Ovary (tissue), 3 donors: ENCODE data around the gene RHOV.

Source experiments
- POLR2A ChIP-seq: fragments of 450-650 bp; IDR thresholded peaks from one replicate; pipeline ENCODE4 v1.6.1; 2017; ENCODE audit warnings: antibody characterized with exemption, mild to moderate bottlenecking, moderate library complexity
- TF ChIP-seq, protein P1 (sequence below), 3 donors: fragments of 450-650 bp in 2 of 3; fragments of 200-600 bp in 1 of 3; IDR thresholded peaks; one replicate each; pipeline versions ENCODE4 v1.5.1 to v1.8.0; 2016 to 2022; ENCODE audit warnings: antibody characterized with exemption in 3 of 3, mild to moderate bottlenecking in 1 of 3
- donor health status: DM: no; HTN: no; CAD: no.

DNA sequence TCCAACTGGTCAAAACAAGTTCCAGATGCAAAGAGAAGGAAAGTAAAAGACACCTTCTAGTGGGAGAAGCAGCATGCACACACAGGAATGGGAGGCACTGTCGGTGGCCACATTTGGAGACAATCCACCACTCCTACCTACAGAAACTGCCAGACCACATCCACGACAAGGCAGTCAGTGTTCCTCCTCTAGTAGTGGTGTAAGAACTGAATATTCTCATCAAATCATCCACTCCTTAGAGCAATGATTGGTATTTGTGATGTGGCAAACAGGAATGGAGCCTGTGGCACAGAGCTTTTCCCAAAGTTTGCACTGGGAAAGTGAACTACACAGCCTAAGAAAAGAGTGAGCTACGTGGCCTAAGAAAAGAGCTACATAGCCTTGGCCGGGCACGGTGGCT is 35.3 kb downstream of the RHOV start:
- TF ChIP-seq, protein P1, sequence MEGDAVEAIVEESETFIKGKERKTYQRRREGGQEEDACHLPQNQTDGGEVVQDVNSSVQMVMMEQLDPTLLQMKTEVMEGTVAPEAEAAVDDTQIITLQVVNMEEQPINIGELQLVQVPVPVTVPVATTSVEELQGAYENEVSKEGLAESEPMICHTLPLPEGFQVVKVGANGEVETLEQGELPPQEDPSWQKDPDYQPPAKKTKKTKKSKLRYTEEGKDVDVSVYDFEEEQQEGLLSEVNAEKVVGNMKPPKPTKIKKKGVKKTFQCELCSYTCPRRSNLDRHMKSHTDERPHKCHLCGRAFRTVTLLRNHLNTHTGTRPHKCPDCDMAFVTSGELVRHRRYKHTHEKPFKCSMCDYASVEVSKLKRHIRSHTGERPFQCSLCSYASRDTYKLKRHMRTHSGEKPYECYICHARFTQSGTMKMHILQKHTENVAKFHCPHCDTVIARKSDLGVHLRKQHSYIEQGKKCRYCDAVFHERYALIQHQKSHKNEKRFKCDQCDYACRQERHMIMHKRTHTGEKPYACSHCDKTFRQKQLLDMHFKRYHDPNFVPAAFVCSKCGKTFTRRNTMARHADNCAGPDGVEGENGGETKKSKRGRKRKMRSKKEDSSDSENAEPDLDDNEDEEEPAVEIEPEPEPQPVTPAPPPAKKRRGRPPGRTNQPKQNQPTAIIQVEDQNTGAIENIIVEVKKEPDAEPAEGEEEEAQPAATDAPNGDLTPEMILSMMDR (IDR thresholded peaks at IDR 0.05), result no peak
- no peak for TF ChIP-seq POLR2A
